Measurements from ENCODE around the gene GCH1.

- TF ChIP-seq GABPB1 (CRISPR knock-in tag; IDR thresholded peaks at IDR 0.05) (0 out of 2 replicates have a peak, but pooled peaks have one; percentile 24), NR2C2 (CRISPR knock-in tag; IDR thresholded peaks at IDR 0.05) (no peak), CTCF (IDR thresholded peaks at IDR 0.05) (no peak), USF2 (CRISPR knock-in tag; IDR thresholded peaks at IDR 0.05) (no peak), NR3C1 (CRISPR knock-in tag; conservative IDR thresholded peaks at IDR 0.05; ENCODE audit: low read depth) (no peak), TCF7 (CRISPR knock-in tag; IDR thresholded peaks at IDR 0.05; ENCODE audit: low read depth) (no peak), PREB (CRISPR knock-in tag; IDR thresholded peaks at IDR 0.05; ENCODE audit: borderline replicate concordance) (no peak), ZNF138 (CRISPR knock-in tag; conservative IDR thresholded peaks at IDR 0.05) (no peak), ELF4 (CRISPR knock-in tag; IDR thresholded peaks at IDR 0.05; ENCODE audit: low read depth) (no peak), SMAD3 (CRISPR knock-in tag; IDR thresholded peaks at IDR 0.05; ENCODE audit: borderline replicate concordance) (no peak), HMGXB4 (CRISPR knock-in tag; IDR thresholded peaks at IDR 0.05) (peak; percentile 7; the same call in 1 of the 2 replicates), ZNF219 (CRISPR knock-in tag; IDR thresholded peaks at IDR 0.05; ENCODE audit: borderline replicate concordance) (peak; percentile 25; the same call in 1 of the 2 replicates), CREM (CRISPR knock-in tag; IDR thresholded peaks at IDR 0.05) (no peak)
Measured at GRCh38 chr14:54902143-54902520, 494 bp downstream of the GCH1 start.
